ENCODE results near the gene A4GALT. TPM values are rescaled to one million over a fixed set of nuclear protein-coding genes. Genes with fewer than 3 reads are reported as not detected.

The A4GALT gene
- total RNA-seq, 1 donor from 2014 or later, result not detected

GRCh38 chr22:42693055-42693762 lies 27.5 kb downstream of the A4GALT start:
- no peak for DNase-seq (ENCODE audit: low spot score)
- no peaks in the 10 kb centered on the region for H3K4me1 Mint-ChIP-seq (ENCODE audit: low read depth)
- H3K27me3 Mint-ChIP-seq (ENCODE audit: insufficient read depth), result no peaks in the 10 kb centered on the region
- H3K36me3 Mint-ChIP-seq (ENCODE audit: low read depth), result no peaks in the 10 kb centered on the region
- H3K9me3 Mint-ChIP-seq, result no peaks in the 10 kb centered on the region
- H3K27ac Mint-ChIP-seq, result no peak overlapping the region
- no peak overlapping the region for H3K4me3 Mint-ChIP-seq
- intact Hi-C loops (cut with micrococcal nuclease), result no loop called here

- no peaks in the 10 kb centered on the region for H3K9me3 Mint-ChIP-seq
- no peaks in the 10 kb centered on the region for H3K36me3 Mint-ChIP-seq (ENCODE audit: low read depth)
- H3K27me3 Mint-ChIP-seq (ENCODE audit: insufficient read depth), result no peaks in the 10 kb centered on the region
- no peak overlapping the region for H3K4me3 Mint-ChIP-seq
- intact Hi-C loops (cut with micrococcal nuclease), result no loop called here
- no peak for DNase-seq (ENCODE audit: low spot score)
- H3K4me1 Mint-ChIP-seq (ENCODE audit: low read depth), result no peaks in the 10 kb centered on the region
- no peak overlapping the region for H3K27ac Mint-ChIP-seq
Observed at GRCh38 chr22:42692239-42693054, 28.2 kb downstream of the A4GALT start.

GRCh38 chr22:42691440-42691839 lies 29.2 kb downstream of the A4GALT start:
- Mint-ChIP-seq H3K27ac (no peak overlapping the region), H3K27me3 (ENCODE audit: insufficient read depth) (no peaks in the 10 kb centered on the region), H3K4me3 (no peak overlapping the region), H3K4me1 (ENCODE audit: low read depth) (no peaks in the 10 kb centered on the region), H3K36me3 (ENCODE audit: low read depth) (no peaks in the 10 kb centered on the region), H3K9me3 (no peaks in the 10 kb centered on the region)
- intact Hi-C loops (cut with micrococcal nuclease), result no loop called here
- no peak for DNase-seq (ENCODE audit: low spot score)

GRCh38 chr22:42688241-42689211 lies 32.1 kb downstream of the A4GALT start:
- DNase-seq (ENCODE audit: low spot score), result no peak
- Mint-ChIP-seq H3K27me3 (ENCODE audit: insufficient read depth) (no peaks in the 10 kb centered on the region), H3K4me1 (ENCODE audit: low read depth) (no peaks in the 10 kb centered on the region), H3K27ac (no peak overlapping the region), H3K4me3 (no peak overlapping the region), H3K9me3 (no peaks in the 10 kb centered on the region), H3K36me3 (ENCODE audit: low read depth) (no peaks in the 10 kb centered on the region)
- intact Hi-C loops (cut with micrococcal nuclease), result no loop called here

- Mint-ChIP-seq H3K4me1 (ENCODE audit: low read depth) (no peaks in the 10 kb centered on the region), H3K27me3 (ENCODE audit: insufficient read depth) (no peaks in the 10 kb centered on the region), H3K9me3 (no peaks in the 10 kb centered on the region), H3K4me3 (no peak overlapping the region), H3K36me3 (ENCODE audit: low read depth) (no peaks in the 10 kb centered on the region), H3K27ac (no peak overlapping the region)
- DNase-seq (ENCODE audit: low spot score), result no peak
- intact Hi-C loops (cut with micrococcal nuclease), result no loop called here
Observed at GRCh38 chr22:42686756-42687491, 33.7 kb downstream of the A4GALT start.

GRCh38 chr22:42685941-42686653 lies 34.6 kb downstream of the A4GALT start:
- DNase-seq (ENCODE audit: low spot score), result no peak
- Mint-ChIP-seq H3K36me3 (ENCODE audit: low read depth) (no peaks in the 10 kb centered on the region), H3K4me3 (no peak overlapping the region), H3K27ac (no peak overlapping the region), H3K27me3 (ENCODE audit: insufficient read depth) (no peaks in the 10 kb centered on the region), H3K4me1 (ENCODE audit: low read depth) (no peaks in the 10 kb centered on the region), H3K9me3 (no peaks in the 10 kb centered on the region)
- intact Hi-C loops (cut with micrococcal nuclease), result no loop called here

GRCh38 chr22:42684462-42685195 lies 36.0 kb downstream of the A4GALT start:
- H3K27ac Mint-ChIP-seq, result no peak overlapping the region
- no peaks in the 10 kb centered on the region for H3K4me1 Mint-ChIP-seq (ENCODE audit: low read depth)
- intact Hi-C loops (cut with micrococcal nuclease), result no loop called here
- H3K9me3 Mint-ChIP-seq, result peaks cover under 1% of the 10 kb centered on the region
- H3K4me3 Mint-ChIP-seq, result no peak overlapping the region
- H3K36me3 Mint-ChIP-seq (ENCODE audit: low read depth), result no peaks in the 10 kb centered on the region
- peaks cover 5% of the 10 kb centered on the region for H3K27me3 Mint-ChIP-seq (ENCODE audit: insufficient read depth)
- DNase-seq (ENCODE audit: low spot score), result no peak

- H3K27me3 Mint-ChIP-seq (ENCODE audit: insufficient read depth), result peaks cover 7% of the 10 kb centered on the region
- intact Hi-C loops (cut with micrococcal nuclease), result no loop called here
- DNase-seq (ENCODE audit: low spot score), result no peak
- no peaks in the 10 kb centered on the region for H3K36me3 Mint-ChIP-seq (ENCODE audit: low read depth)
- H3K4me1 Mint-ChIP-seq (ENCODE audit: low read depth), result no peaks in the 10 kb centered on the region
- H3K4me3 Mint-ChIP-seq, result no peak overlapping the region
- no peak overlapping the region for H3K27ac Mint-ChIP-seq
- peaks cover 9% of the 10 kb centered on the region for H3K9me3 Mint-ChIP-seq
Observed at GRCh38 chr22:42683578-42684283, 36.9 kb downstream of the A4GALT start.

GRCh38 chr22:42682113-42682851 lies 38.4 kb downstream of the A4GALT start:
- Mint-ChIP-seq H3K36me3 (ENCODE audit: low read depth) (no peaks in the 10 kb centered on the region), H3K4me3 (no peak overlapping the region), H3K27ac (no peak overlapping the region), H3K27me3 (ENCODE audit: insufficient read depth) (peaks cover 9% of the 10 kb centered on the region), H3K9me3 (peaks cover 20% of the 10 kb centered on the region), H3K4me1 (ENCODE audit: low read depth) (no peaks in the 10 kb centered on the region)
- intact Hi-C loops (cut with micrococcal nuclease), result no loop called here
- DNase-seq (ENCODE audit: low spot score), result no peak

GRCh38 chr22:42680648-42681047 lies 40.0 kb downstream of the A4GALT start:
- Mint-ChIP-seq H3K27ac (no peak overlapping the region), H3K4me3 (no peak overlapping the region), H3K4me1 (ENCODE audit: low read depth) (no peaks in the 10 kb centered on the region), H3K9me3 (peaks cover 21% of the 10 kb centered on the region), H3K27me3 (ENCODE audit: insufficient read depth) (peaks cover 9% of the 10 kb centered on the region), H3K36me3 (ENCODE audit: low read depth) (no peaks in the 10 kb centered on the region)
- intact Hi-C loops (cut with micrococcal nuclease), result no loop called here
- DNase-seq (ENCODE audit: low spot score), result no peak
